PFSK-1 (cell line): ENCODE results near the gene FAM53B.

Experiments
- FOXP2 ChIP-seq: optimal IDR thresholded peaks from 2 replicates; pipeline ENCODE3; 2011; ENCODE audit warnings: borderline replicate concordance, control low read depth, inconsistent platforms; ENCODE audit not compliant: insufficient read depth; ENCODE audit errors: extremely low read length, extremely low read depth
- POLR2AphosphoS5 ChIP-seq: IDR thresholded peaks from 2 replicates; pipeline ENCODE4 v1.6.1; 2012; ENCODE audit warnings: low read depth, mild to moderate bottlenecking, control low read depth, low read length, moderate library complexity
- REST ChIP-seq, 2 experiments: IDR thresholded peaks; 2 replicates each; pipeline versions ENCODE4 v1.6.1 to v1.8.0; 2011 to 2012; ENCODE audit warnings: low read depth in 2 of 2, low read length in 2 of 2, control low read depth in 1 of 2, inconsistent platforms in 1 of 2, mild to moderate bottlenecking in 1 of 2, moderate library complexity in 1 of 2; ENCODE audit not compliant: insufficient read depth in 1 of 2
- SIN3A ChIP-seq: IDR thresholded peaks from 2 replicates; pipeline ENCODE4 v1.6.1; 2012; ENCODE audit warnings: mild to moderate bottlenecking, low read length, moderate library complexity, borderline replicate concordance; ENCODE audit not compliant: insufficient read depth
- TAF1 ChIP-seq: IDR thresholded peaks from 2 replicates; pipeline ENCODE4 v1.6.1; 2012; ENCODE audit warnings: low read length, control low read depth, borderline replicate concordance; ENCODE audit not compliant: insufficient read depth

FAM53B gene

GRCh38 chr10:124626759-124627380 lies 117.3 kb downstream of the FAM53B start:
- TF ChIP-seq SIN3A (no peak), FOXP2 (no peak), POLR2AphosphoS5 (no peak), REST (IDR thresholded peaks at IDR 0.05; ENCODE audit: insufficient read depth in 1 of 2, low read depth in 2 of 2, low read length in 2 of 2) (no peak), TAF1 (no peak)

DNA sequence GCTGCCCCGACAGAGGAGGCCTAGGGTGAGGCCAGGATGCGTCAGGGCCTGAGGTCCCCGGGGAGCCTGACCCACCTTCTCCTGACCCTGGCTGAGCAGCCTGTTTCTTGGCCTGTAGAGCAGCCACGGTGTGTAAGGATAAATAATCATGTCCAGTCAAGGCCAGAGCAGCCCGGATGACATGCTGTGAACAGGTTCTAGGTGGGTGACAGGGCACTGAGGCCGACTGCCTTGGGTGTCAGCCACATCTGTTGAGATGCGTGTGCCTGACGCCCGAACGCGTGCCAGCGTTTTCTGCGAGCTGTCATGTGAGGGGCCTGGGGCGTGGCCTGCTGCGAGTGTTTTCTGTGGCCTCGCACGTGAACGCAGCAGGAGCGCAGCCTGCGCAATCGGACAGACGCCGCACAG lies 118.3 kb downstream of the FAM53B start:
- TF ChIP-seq FOXP2 (no peak), REST (IDR thresholded peaks at IDR 0.05; ENCODE audit: insufficient read depth in 1 of 2, low read depth in 2 of 2, low read length in 2 of 2) (no peak), TAF1 (no peak), POLR2AphosphoS5 (no peak), SIN3A (no peak)

- TF ChIP-seq REST (IDR thresholded peaks at IDR 0.05; ENCODE audit: insufficient read depth in 1 of 2, low read depth in 2 of 2, low read length in 2 of 2) (no peak), FOXP2 (no peak), SIN3A (no peak), TAF1 (no peak), POLR2AphosphoS5 (no peak)
Observed at GRCh38 chr10:124624895-124625294, 119.3 kb downstream of the FAM53B start.

DNA sequence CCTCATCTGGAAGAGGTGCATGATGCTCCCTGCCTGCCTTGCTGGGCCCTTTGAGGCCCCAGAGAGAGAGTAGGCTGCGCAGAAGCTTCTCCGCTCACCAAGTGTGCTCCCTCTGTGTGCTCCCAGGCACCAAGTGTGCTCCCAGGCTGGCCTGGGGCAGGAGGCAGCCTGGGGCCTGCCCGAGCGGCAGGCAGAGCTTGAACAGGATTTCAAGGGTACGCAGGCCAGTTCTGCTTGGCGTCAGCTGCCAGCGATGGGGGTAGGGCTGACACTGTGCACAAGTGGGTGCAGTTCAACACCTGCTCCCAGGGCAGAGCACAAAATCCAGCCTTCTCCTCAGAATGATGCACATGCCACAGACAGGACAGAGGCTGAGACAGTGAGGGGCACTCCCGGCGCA lies 119.7 kb downstream of the FAM53B start:
- no peak for TF ChIP-seq REST (IDR thresholded peaks at IDR 0.05; ENCODE audit: insufficient read depth in 1 of 2, low read depth in 2 of 2, low read length in 2 of 2)
- no peak for TF ChIP-seq TAF1

DNA sequence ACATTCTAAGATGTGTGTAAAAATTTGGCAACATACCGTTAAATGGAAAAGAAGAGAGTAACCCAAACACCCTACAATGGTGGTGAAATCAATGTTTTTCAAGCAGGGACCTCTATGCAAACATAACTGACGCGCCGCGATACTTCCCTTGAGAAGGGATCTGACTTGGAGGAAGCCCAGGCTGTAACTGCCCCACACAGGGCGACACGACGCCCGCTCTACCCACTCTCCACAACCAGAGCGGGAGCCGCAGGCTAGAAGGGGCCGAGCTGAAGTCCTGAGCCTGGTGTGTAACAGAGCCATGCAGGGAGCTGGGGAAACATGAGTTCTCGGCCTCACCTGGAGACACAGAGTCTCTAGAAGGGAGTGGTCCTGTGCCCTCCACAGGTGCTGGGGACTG lies 120.2 kb downstream of the FAM53B start:
- no peak for TF ChIP-seq TAF1
- TF ChIP-seq FOXP2, result no peak
- TF ChIP-seq SIN3A, result no peak
- TF ChIP-seq REST (IDR thresholded peaks at IDR 0.05; ENCODE audit: insufficient read depth in 1 of 2, low read depth in 2 of 2, low read length in 2 of 2), result no peak
- TF ChIP-seq POLR2AphosphoS5, result no peak
